ENCODE measurements around the gene RCOR3. TPM values are rescaled to one million over a fixed set of nuclear protein-coding genes. Genes with fewer than 3 reads are reported as not detected.

RCOR3 gene
- total RNA-seq, 1 donor from 2014 or later: 36.5 TPM

GRCh38 chr1:211335522-211336157 lies 76.5 kb downstream of the RCOR3 start:
- H3K4me1 Mint-ChIP-seq (ENCODE audit: low read depth): peaks cover 73% of the 10 kb centered on the region
- H3K9me3 Mint-ChIP-seq (ENCODE audit: low read depth): no peaks in the 10 kb centered on the region
- peak overlapping the region; percentile 23 for H3K27ac Mint-ChIP-seq (ENCODE audit: unreplicated experiment)
- no peak overlapping the region for H3K4me3 Mint-ChIP-seq (ENCODE audit: unreplicated experiment)
- no peaks in the 10 kb centered on the region for H3K36me3 Mint-ChIP-seq (ENCODE audit: low read depth)
- H3K27me3 Mint-ChIP-seq (ENCODE audit: low read depth): no peaks in the 10 kb centered on the region
- no peak for TF ChIP-seq CTCF (IDR thresholded peaks at IDR 0.05)
- no peak for DNase-seq (ENCODE audit: low spot score)

GRCh38 chr1:211336161-211336560 lies 77.0 kb downstream of the RCOR3 start:
- H3K4me3 Mint-ChIP-seq (ENCODE audit: unreplicated experiment): no peak overlapping the region
- H3K36me3 Mint-ChIP-seq (ENCODE audit: low read depth): no peaks in the 10 kb centered on the region
- no peak for DNase-seq (ENCODE audit: low spot score)
- no peaks in the 10 kb centered on the region for H3K9me3 Mint-ChIP-seq (ENCODE audit: low read depth)
- H3K27ac Mint-ChIP-seq (ENCODE audit: unreplicated experiment): no peak overlapping the region
- no peak for TF ChIP-seq CTCF (IDR thresholded peaks at IDR 0.05)
- peaks cover 72% of the 10 kb centered on the region for H3K4me1 Mint-ChIP-seq (ENCODE audit: low read depth)
- H3K27me3 Mint-ChIP-seq (ENCODE audit: low read depth): no peaks in the 10 kb centered on the region

- Mint-ChIP-seq H3K9me3 (ENCODE audit: low read depth) (no peaks in the 10 kb centered on the region), H3K27me3 (ENCODE audit: low read depth) (no peaks in the 10 kb centered on the region), H3K4me1 (ENCODE audit: low read depth) (peaks cover 70% of the 10 kb centered on the region), H3K27ac (ENCODE audit: unreplicated experiment) (no peak overlapping the region), H3K4me3 (ENCODE audit: unreplicated experiment) (no peak overlapping the region), H3K36me3 (ENCODE audit: low read depth) (no peaks in the 10 kb centered on the region)
- TF ChIP-seq CTCF (IDR thresholded peaks at IDR 0.05): no peak
- no peak for DNase-seq (ENCODE audit: low spot score)
Observed at GRCh38 chr1:211336775-211337174, 77.6 kb downstream of the RCOR3 start.

GRCh38 chr1:211337430-211338223 lies 78.5 kb downstream of the RCOR3 start:
- H3K4me1 Mint-ChIP-seq (ENCODE audit: low read depth): peaks cover 63% of the 10 kb centered on the region
- no peak overlapping the region for H3K4me3 Mint-ChIP-seq (ENCODE audit: unreplicated experiment)
- H3K9me3 Mint-ChIP-seq (ENCODE audit: low read depth): no peaks in the 10 kb centered on the region
- H3K27ac Mint-ChIP-seq (ENCODE audit: unreplicated experiment): peak overlapping the region; percentile 60
- no peak for TF ChIP-seq CTCF (IDR thresholded peaks at IDR 0.05)
- H3K27me3 Mint-ChIP-seq (ENCODE audit: low read depth): no peaks in the 10 kb centered on the region
- DNase-seq (ENCODE audit: low spot score): no peak
- H3K36me3 Mint-ChIP-seq (ENCODE audit: low read depth): no peaks in the 10 kb centered on the region

GRCh38 chr1:211338224-211338620 lies 79.1 kb downstream of the RCOR3 start:
- Mint-ChIP-seq H3K4me1 (ENCODE audit: low read depth) (peaks cover 62% of the 10 kb centered on the region), H3K27me3 (ENCODE audit: low read depth) (no peaks in the 10 kb centered on the region), H3K4me3 (ENCODE audit: unreplicated experiment) (no peak overlapping the region), H3K36me3 (ENCODE audit: low read depth) (no peaks in the 10 kb centered on the region), H3K27ac (ENCODE audit: unreplicated experiment) (no peak overlapping the region), H3K9me3 (ENCODE audit: low read depth) (no peaks in the 10 kb centered on the region)
- no peak for TF ChIP-seq CTCF (IDR thresholded peaks at IDR 0.05)
- no peak for DNase-seq (ENCODE audit: low spot score)

Measured in chondrocyte (in vitro differentiated cells).